Body of pancreas (tissue), 4 donors: Measurements from ENCODE around the gene GNRHR.

ENCODE experiments used
- CTCF ChIP-seq, 7 experiments: fragments of 450-650 bp in 4 of 7; fragments of 200-600 bp in 3 of 7; sonication (generic) in 3 of 7; IDR thresholded peaks; one replicate each; pipeline ENCODE4 v1.5.1; 2016 to 2019; ENCODE audit warnings: antibody characterized with exemption in 7 of 7
- POLR2A ChIP-seq, 3 donors: fragments of 450-650 bp; IDR thresholded peaks; one replicate each; pipeline ENCODE4 v1.6.1; 2016; ENCODE audit warnings: antibody characterized with exemption in 3 of 3, mild to moderate bottlenecking in 2 of 3

GRCh38 chr4:67725132-67725531 lies 29.1 kb downstream of the GNRHR start:
- TF ChIP-seq CTCF (IDR thresholded peaks at IDR 0.05): no peak
- no peak for TF ChIP-seq POLR2A (IDR thresholded peaks at IDR 0.05)
